Activated CD8-positive, alpha-beta memory T cell treated with anti-CD3 and anti-CD28 coated beads, Interleukin-2, amount 10 ng/mL, durations not matched to agents 7 days and 5 days (primary cell): ENCODE measurements around the gene RABGAP1L. TPM values are rescaled to one million over a fixed set of nuclear protein-coding genes. Genes with fewer than 3 reads are reported as not detected.
"Not testable (repeated sequence)": the region's sequence is repeated elsewhere in the genome, so short reads cannot be mapped to it uniquely, and the experiment has no call there.

Experiments used
- ATAC-seq: fragments of 150-1000 bp; cut with Tn5 transposase; one replicate; pipeline ENCODE4 v1.10.0; 2021; ENCODE audit warnings: moderate library complexity
- CTCF ChIA-PET: fragments of 350-600 bp; sonication (Branson Sonifier 250); formaldehyde crosslinking; loops from one replicate; lab custom pipeline; 2021; ENCODE audit warnings: antibody characterized with exemption; lab: Charles Lee
- DNase-seq: peaks from one replicate; pipeline ENCODE4 v3.0.0-alpha.2; 2020
- H3K27ac Mint-ChIP-seq: one replicate; pipeline ENCODE4 v1.8.0; 2021; ENCODE audit warnings: mild to moderate bottlenecking, mixed read lengths
- H3K27me3 Mint-ChIP-seq: one replicate; pipeline ENCODE4 v1.8.0; 2021; ENCODE audit warnings: mixed read lengths
- H3K36me3 Mint-ChIP-seq: one replicate; pipeline ENCODE4 v1.8.0; 2021; ENCODE audit warnings: mild to moderate bottlenecking, mixed read lengths
- H3K4me1 Mint-ChIP-seq: one replicate; pipeline ENCODE4 v1.8.0; 2021; ENCODE audit warnings: mixed read lengths
- H3K4me3 Mint-ChIP-seq: one replicate; pipeline ENCODE4 v1.8.0; 2021; ENCODE audit warnings: mild to moderate bottlenecking, moderate library complexity, mixed read lengths
- H3K9me3 Mint-ChIP-seq: one replicate; pipeline ENCODE4 v1.8.0; 2022; ENCODE audit warnings: low read depth, mixed read lengths
- total RNA-seq, 2 experiments: library from RNA; stranded (reverse); gene quantifications; one replicate each; pipeline ENCODE4 v1.2.3, GENCODE V29; 2021

The RABGAP1L gene
- total RNA-seq, result 10 to 100 TPM; 60.5 to 83.5 TPM

DNA sequence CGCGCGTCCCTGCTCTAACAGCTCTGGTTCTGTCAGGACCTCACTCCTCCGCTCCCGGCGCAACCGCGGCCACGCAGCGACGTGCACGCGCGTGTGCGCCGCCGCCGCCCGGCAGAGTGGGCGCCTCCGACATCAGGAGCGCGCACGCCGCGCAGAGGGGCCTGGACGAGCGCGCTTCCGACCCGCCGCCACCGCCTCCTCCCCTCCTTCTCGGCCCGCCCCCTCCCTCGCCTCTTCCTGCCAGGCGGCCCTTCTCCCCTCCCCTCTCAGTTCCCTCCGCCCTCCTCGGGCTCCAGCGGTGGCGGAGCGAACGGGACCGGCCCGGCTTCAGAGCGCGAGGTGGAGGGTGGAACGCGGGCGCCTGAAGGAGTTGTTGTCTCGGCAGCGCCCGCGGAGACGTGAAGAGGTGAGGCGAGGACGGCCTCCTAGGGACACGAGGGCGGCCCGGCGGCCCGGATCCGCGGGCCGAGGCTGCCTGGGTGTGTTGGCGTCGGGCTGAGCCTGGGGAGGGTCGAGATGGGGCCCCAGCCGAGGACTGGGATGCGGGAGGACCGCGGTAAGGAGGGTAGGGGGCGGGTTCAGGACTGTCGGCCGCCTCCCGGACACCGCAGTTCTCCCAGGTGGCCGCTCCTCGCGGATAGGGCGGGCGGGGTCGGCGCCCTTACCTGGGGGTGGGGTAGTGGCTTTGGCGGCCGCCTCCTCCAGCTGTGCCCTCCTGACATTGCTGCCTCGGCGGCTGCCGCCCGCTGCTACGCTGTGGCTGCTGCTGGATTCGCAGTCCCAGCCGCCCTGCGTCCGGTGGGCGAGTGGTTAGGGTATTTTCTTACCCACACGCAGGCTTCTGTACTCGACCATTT, at the start of gene RABGAP1L:
TSS of gene RABGAP1L (plus strand) at position 269 of the 857 bp plus-strand sequence.
- peak; percentile 95 for DNase-seq
- CTCF ChIA-PET, result interaction anchor here (1.0 to 1.2 kb wide), 3 partner anchors 45 to 58 kb away, joined by 3 to 4 read pairs (median 4); no protein-coding TSS in a partner anchor
- H3K4me3 Mint-ChIP-seq, result peak within 1 kb of the TSS; percentile 96

DNA sequence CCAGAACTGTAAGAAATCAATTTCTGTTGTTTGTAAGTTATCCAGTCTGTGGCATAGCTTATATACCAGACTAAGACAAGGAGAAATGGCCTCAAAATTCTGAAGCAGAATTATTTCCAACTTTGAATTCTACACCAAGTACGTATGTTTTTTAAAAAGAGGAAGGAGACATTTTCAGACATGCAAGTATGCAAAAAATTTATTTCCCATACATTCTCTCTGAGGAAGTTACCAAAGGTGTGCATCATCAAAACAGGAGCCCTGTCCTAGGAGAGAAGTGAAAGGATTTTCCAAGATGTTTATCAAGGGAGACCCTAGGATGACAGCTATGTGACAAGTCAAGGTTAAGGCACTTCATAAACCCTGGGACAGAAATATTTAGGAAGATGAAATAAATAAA, 49.3 kb upstream of the RABGAP1L start:
- Mint-ChIP-seq H3K27ac (no peak overlapping the region), H3K36me3 (no peaks in the 10 kb centered on the region), H3K4me3 (no peak overlapping the region), H3K27me3 (peaks cover 10% of the 10 kb centered on the region), H3K4me1 (peaks cover 2% of the 10 kb centered on the region), H3K9me3 (no peaks in the 10 kb centered on the region)
- no peak for DNase-seq
- CTCF ChIA-PET, result no interaction called here
- no peak for ATAC-seq

More for the DNA sequence above, at the start of gene RABGAP1L:
- peaks cover 65% of the 10 kb centered on the region for H3K4me1 Mint-ChIP-seq
- peaks cover 11% of the 10 kb centered on the region for H3K36me3 Mint-ChIP-seq
- H3K27me3 Mint-ChIP-seq, result no peaks in the 10 kb centered on the region
- no peaks in the 10 kb centered on the region for H3K9me3 Mint-ChIP-seq
- ATAC-seq, result peak; percentile 83
- peak within 1 kb of the TSS; percentile 94 for H3K27ac Mint-ChIP-seq

DNA sequence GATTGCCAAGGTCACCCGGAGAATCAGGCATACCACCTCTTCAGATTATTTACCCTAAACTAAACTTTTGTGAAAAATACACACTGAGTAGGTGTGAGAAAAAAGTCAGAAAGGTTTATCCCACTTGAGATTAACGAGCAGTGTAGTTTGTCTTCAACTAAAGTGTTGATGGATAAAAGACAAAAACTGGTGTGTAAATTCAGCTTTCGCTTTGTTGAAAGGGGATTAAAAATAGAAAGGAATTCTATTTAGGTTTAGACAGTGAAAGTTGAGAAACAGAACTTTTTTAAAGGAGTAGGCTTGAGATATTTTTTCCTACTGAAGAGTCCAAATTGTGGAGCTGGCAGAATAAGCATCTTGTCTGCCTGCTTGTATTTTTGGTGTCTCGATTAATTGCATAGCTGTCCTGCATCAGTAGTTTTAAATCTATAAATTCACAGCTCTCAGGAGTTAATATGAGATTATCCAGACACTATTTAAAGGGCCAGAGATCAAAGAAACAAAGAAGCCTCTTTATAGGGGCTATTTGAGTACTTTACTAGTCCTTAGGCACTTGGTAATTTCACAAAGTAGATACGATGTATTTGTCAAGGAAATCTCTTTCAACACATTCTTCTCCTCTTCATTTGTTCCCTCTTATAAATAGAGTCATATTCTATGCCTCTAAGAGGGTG, 46.7 kb upstream of the RABGAP1L start:
- Mint-ChIP-seq H3K36me3 (no peaks in the 10 kb centered on the region), H3K27me3 (peaks cover 8% of the 10 kb centered on the region), H3K4me1 (peaks cover 2% of the 10 kb centered on the region), H3K27ac (no peak overlapping the region), H3K9me3 (no peaks in the 10 kb centered on the region), H3K4me3 (no peak overlapping the region)
- CTCF ChIA-PET, result interaction anchor here (1.9 kb wide), 1 partner anchor 8 kb away, joined by 4 read pairs; no protein-coding TSS in a partner anchor
- ATAC-seq, result no peak
- DNase-seq, result no peak

DNA sequence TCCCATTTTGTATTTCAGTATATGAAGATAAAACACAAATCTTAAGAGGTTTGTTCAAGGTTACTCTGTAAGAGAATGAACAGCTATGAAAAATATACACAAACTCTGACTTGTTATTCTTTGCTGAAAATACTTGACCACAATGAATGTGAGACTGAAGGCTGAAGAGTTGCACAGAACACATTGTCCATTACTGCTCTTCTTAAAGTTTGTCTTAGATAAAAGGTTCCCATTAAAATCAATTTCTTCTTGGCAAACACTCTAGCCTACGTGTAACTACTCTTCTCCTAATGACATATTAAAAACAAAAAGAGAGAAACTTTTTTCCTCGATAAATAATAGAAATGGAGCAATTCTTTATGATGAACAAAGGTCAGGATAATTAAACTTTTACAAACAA, 45.2 kb upstream of the RABGAP1L start:
- Mint-ChIP-seq H3K9me3 (no peaks in the 10 kb centered on the region), H3K4me1 (peaks cover 2% of the 10 kb centered on the region), H3K27ac (no peak overlapping the region), H3K36me3 (no peaks in the 10 kb centered on the region), H3K4me3 (no peak overlapping the region), H3K27me3 (peaks cover 7% of the 10 kb centered on the region)
- ATAC-seq, result no peak
- CTCF ChIA-PET, result interaction anchor here (1.9 kb wide), 1 partner anchor 10 kb away, joined by 4 read pairs; no protein-coding TSS in a partner anchor
- no peak for DNase-seq

- Mint-ChIP-seq H3K36me3 (no peaks in the 10 kb centered on the region), H3K4me3 (no peak overlapping the region), H3K27me3 (peaks cover 3% of the 10 kb centered on the region), H3K27ac (no peak overlapping the region), H3K4me1 (peaks cover 2% of the 10 kb centered on the region), H3K9me3 (no peaks in the 10 kb centered on the region)
- ATAC-seq (peak; percentile 78), DNase-seq (no peak)
- CTCF ChIA-PET, result interaction anchor here (1.0 to 1.4 kb wide), 2 partner anchors 10 to 29 kb away, joined by 3 to 4 read pairs; no protein-coding TSS in a partner anchor
Observed at GRCh38 chr1:174114788-174115448, 44.4 kb upstream of the RABGAP1L start.

- DNase-seq, result no peak
- Mint-ChIP-seq H3K27ac (no peak overlapping the region), H3K9me3 (no peaks in the 10 kb centered on the region), H3K4me1 (peaks cover 2% of the 10 kb centered on the region), H3K4me3 (no peak overlapping the region), H3K27me3 (peaks cover 3% of the 10 kb centered on the region), H3K36me3 (peaks cover 1% of the 10 kb centered on the region)
- CTCF ChIA-PET, result interaction anchor here (0.6 kb wide), 1 partner anchor 11 kb away, joined by 3 read pairs; no protein-coding TSS in a partner anchor
- no peak for ATAC-seq
Observed at GRCh38 chr1:174116042-174116441, 43.3 kb upstream of the RABGAP1L start.

DNA sequence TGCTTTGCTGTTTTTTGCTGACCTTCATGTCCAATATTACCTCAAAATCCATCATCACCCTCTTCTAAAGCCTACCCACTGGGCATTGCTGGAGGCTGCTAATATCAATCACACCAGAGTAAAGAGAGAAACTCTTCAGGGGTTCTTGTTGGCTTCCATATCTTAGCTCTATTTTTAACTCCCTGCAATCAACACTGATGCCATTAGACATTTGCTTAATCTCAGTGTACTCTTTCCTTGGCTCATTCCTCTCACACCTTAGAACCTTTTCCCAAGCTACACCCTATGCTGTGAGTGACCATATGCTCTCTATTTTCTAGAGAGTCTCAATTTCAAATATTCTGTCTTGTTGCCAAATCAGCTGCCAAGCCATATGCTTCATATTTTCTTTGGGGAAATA, 40.6 kb upstream of the RABGAP1L start:
- Mint-ChIP-seq H3K27me3 (peaks cover 3% of the 10 kb centered on the region), H3K27ac (no peak overlapping the region), H3K4me1 (peaks cover 2% of the 10 kb centered on the region), H3K4me3 (no peak overlapping the region), H3K9me3 (no peaks in the 10 kb centered on the region), H3K36me3 (peaks cover 1% of the 10 kb centered on the region)
- DNase-seq (no peak), ATAC-seq (no peak)
- CTCF ChIA-PET, result interaction anchor here (0.6 kb wide), 1 partner anchor 323 kb away, joined by 3 read pairs; no protein-coding TSS in a partner anchor

- DNase-seq, H3K9me3 Mint-ChIP-seq, CTCF ChIA-PET, H3K27ac Mint-ChIP-seq, H3K4me3 Mint-ChIP-seq, ATAC-seq, H3K4me1 Mint-ChIP-seq, H3K36me3 Mint-ChIP-seq, H3K27me3 Mint-ChIP-seq: not testable (repeated sequence)
Observed at GRCh38 chr1:174122318-174122717, 37.0 kb upstream of the RABGAP1L start.

DNA sequence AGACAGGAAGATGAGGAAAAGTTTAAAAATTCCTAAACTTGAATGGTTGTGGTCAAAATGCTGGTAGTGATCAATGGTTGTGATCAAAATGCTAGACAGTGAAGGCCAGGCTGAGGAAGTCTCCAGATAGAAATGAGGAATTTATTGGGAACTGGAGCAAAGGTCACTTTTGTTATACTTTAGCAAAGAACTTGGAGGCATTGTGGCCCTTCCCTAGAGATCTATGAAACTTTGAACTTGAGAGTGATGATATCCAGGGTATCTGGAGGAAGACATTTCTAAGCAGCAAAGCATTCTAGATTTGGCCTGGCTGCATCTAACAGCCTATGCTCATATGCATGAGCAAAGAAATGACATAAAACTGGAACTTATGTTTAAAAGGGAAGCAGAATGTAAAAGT, 35.5 kb upstream of the RABGAP1L start:
- H3K36me3 Mint-ChIP-seq, result peaks cover 3% of the 10 kb centered on the region
- no peak for ATAC-seq
- peaks cover 2% of the 10 kb centered on the region for H3K9me3 Mint-ChIP-seq
- peaks cover 8% of the 10 kb centered on the region for H3K27me3 Mint-ChIP-seq
- H3K4me3 Mint-ChIP-seq, result no peak overlapping the region
- no peak for DNase-seq
- no peak overlapping the region for H3K27ac Mint-ChIP-seq
- no peaks in the 10 kb centered on the region for H3K4me1 Mint-ChIP-seq
- CTCF ChIA-PET, result no interaction called here

- H3K36me3 Mint-ChIP-seq, DNase-seq, ATAC-seq, H3K27ac Mint-ChIP-seq, CTCF ChIA-PET, H3K9me3 Mint-ChIP-seq, H3K4me3 Mint-ChIP-seq, H3K4me1 Mint-ChIP-seq: not testable (repeated sequence)
- peaks cover 14% of the 10 kb centered on the region for H3K27me3 Mint-ChIP-seq
Observed at GRCh38 chr1:174127176-174127575, 32.1 kb upstream of the RABGAP1L start.

DNA sequence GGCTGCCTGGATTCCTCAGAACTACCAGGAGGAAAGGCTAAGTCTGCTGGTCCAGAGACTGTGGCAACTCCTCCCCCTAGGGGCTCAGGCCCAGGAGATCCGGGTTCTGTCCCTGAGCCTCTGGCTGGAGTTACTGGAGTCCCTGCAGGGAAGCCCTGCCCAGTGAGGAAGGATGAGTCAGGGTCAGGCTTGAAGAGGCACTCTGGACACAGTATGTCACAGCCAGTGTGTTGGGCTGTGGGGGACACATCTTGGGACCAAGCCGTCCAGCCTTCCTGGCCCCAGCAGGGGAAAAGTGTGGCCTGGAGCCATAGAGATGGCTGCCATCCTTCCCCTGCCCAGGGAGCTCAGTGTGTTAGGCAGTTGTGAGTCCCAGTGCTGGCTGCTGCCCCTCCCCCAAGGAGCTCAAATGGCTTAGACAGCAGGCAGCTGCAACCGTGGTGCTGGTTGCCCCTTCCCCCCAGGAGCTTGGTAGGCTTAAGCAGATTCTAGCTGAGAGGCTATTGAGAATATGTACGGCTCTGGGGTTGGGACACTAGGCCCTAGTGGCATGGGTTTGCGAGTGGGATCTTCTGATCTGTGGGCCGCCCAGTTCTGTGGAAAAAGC, 28.2 kb upstream of the RABGAP1L start:
- Mint-ChIP-seq H3K27ac (no peak overlapping the region), H3K27me3 (peaks cover 14% of the 10 kb centered on the region), H3K4me3 (no peak overlapping the region), H3K36me3 (peaks cover 4% of the 10 kb centered on the region), H3K9me3 (no peaks in the 10 kb centered on the region), H3K4me1 (no peaks in the 10 kb centered on the region)
- CTCF ChIA-PET, result no interaction called here
- DNase-seq (no peak), ATAC-seq (no peak)

GRCh38 chr1:174134003-174134659, 25.2 kb upstream of the RABGAP1L start:
- H3K4me1 Mint-ChIP-seq, result peaks cover 3% of the 10 kb centered on the region
- CTCF ChIA-PET, result interaction anchor here (0.6 to 1.5 kb wide), 2 partner anchors 55 to 237 kb away, joined by 3 read pairs; no protein-coding TSS in a partner anchor
- H3K27ac Mint-ChIP-seq, result no peak overlapping the region

More at GRCh38 chr1:174134003-174134659, 25.2 kb upstream of the RABGAP1L start:
- DNase-seq (no peak), ATAC-seq (no peak)
- peaks cover 4% of the 10 kb centered on the region for H3K36me3 Mint-ChIP-seq
- H3K27me3 Mint-ChIP-seq, result peaks cover 3% of the 10 kb centered on the region
- no peak overlapping the region for H3K4me3 Mint-ChIP-seq
- no peaks in the 10 kb centered on the region for H3K9me3 Mint-ChIP-seq
